OCI-LY7 (cell line): Measurements from ENCODE around the gene TPO. TPM values are rescaled to one million over a fixed set of nuclear protein-coding genes. Genes with fewer than 3 reads are reported as not detected.

ENCODE experiments used
- BruUV-seq: library from RNA; stranded (reverse); fragments of 400-500 nt; replicated peaks from 2 replicates; lab custom pipeline; 2021; lab: Mats Ljungman, UMichigan
- CTCF ChIA-PET: fragments of 300-600 bp; sonication (Branson Sonifier 250); formaldehyde crosslinking; loops from one replicate; lab custom pipeline; 2022; ENCODE audit warnings: antibody characterized with exemption; ENCODE audit not compliant: unreplicated experiment; lab: Charles Lee
- POLR2A ChIA-PET: fragments of 300-600 bp; sonication (Branson Sonifier 250); formaldehyde crosslinking; loops from one replicate; lab custom pipeline; 2022; ENCODE audit warnings: antibody characterized with exemption; lab: Charles Lee
- DNase-seq: peaks from one replicate; pipeline ENCODE4 v3.0.0-alpha.2; 2015; ENCODE audit warnings: low spot score
- H2AFZ ChIP-seq: fragments of 200-600 bp; sonication (generic), shearing (Covaris generic); 2 replicates; pipeline ENCODE4 v1.6.1; 2014; ENCODE audit warnings: mild to moderate bottlenecking, antibody characterized with exemption, low read length, moderate library complexity
- H3K27ac ChIP-seq: fragments of 200-600 bp; sonication (generic); 2 replicates; pipeline ENCODE4 v1.5.1; 2014; ENCODE audit warnings: mixed run types, low read depth, mild to moderate bottlenecking, moderate library complexity, low read length, inconsistent platforms; ENCODE audit not compliant: poor library complexity, severe bottlenecking
- H3K36me3 ChIP-seq: fragments of 200-600 bp; sonication (generic); 2 replicates; pipeline ENCODE4 v1.6.1; 2014; ENCODE audit warnings: mild to moderate bottlenecking, antibody characterized with exemption, low read length, moderate library complexity, mixed read lengths; ENCODE audit not compliant: insufficient read depth
- H3K4me1 ChIP-seq: fragments of 200-600 bp; sonication (generic); 2 replicates; pipeline ENCODE4 v1.5.1; 2014; ENCODE audit warnings: mild to moderate bottlenecking, low read length; ENCODE audit not compliant: insufficient read depth, poor library complexity, severe bottlenecking
- H3K4me2 ChIP-seq: fragments of 200-600 bp; sonication (generic); 2 replicates; pipeline ENCODE4 v1.6.1; 2014; ENCODE audit warnings: mild to moderate bottlenecking, low read length
- H3K4me3 ChIP-seq: fragments of 200-600 bp; sonication (generic); 2 replicates; pipeline ENCODE4 v1.5.1; 2014; ENCODE audit warnings: mild to moderate bottlenecking, low read depth, low read length; ENCODE audit not compliant: poor library complexity, severe bottlenecking
- H3K79me2 ChIP-seq: fragments of 200-600 bp; sonication (generic); 2 replicates; pipeline ENCODE4 v1.6.1; 2016; ENCODE audit warnings: low read depth, mild to moderate bottlenecking, low read length, moderate library complexity, mixed read lengths; ENCODE audit not compliant: insufficient read depth
- H3K9me2 ChIP-seq: fragments of 200-600 bp; sonication (generic); 2 replicates; pipeline ENCODE4 v1.6.1; 2016; ENCODE audit warnings: mild to moderate bottlenecking, low read length, mixed read lengths; ENCODE audit not compliant: insufficient read depth
- H3K9me3 ChIP-seq: fragments of 200-600 bp; sonication (generic); 2 replicates; pipeline ENCODE4 v1.6.1; 2014; ENCODE audit warnings: mild to moderate bottlenecking, mixed run types, low read length, mixed read lengths
- H4K20me1 ChIP-seq: fragments of 200-600 bp; sonication (generic); 2 replicates; pipeline ENCODE4 v1.6.1; 2014; ENCODE audit warnings: mild to moderate bottlenecking, antibody characterized with exemption, low read length, moderate library complexity, mixed read lengths; ENCODE audit not compliant: insufficient read depth
- EZH2phosphoT487 ChIP-seq: fragments of 200-600 bp; sonication (generic); IDR thresholded peaks from 2 replicates; pipeline ENCODE4 v1.6.1; 2018; ENCODE audit warnings: low read depth, borderline replicate concordance, mild to moderate bottlenecking, mixed run types, antibody characterized with exemption, low read length, moderate library complexity, mixed read lengths
- intact Hi-C: fragments of 100-400 bp; cut with micrococcal nuclease; formaldehyde crosslinking; loops from one replicate; pipeline ENCODE4 v1.10.0; 2022; ENCODE audit not compliant: unreplicated experiment
- total RNA-seq, 2 experiments: library from RNA; depleted of rRNA in 1 of 2; stranded (reverse); fragments of >200 nt in 1 of 2; shearing (Covaris generic) in 1 of 2; gene quantifications; 2 replicates each; pipeline ENCODE4 v1.2.3, GENCODE V29; 2014 to 2022
- TF ChIP-seq, protein P1 (sequence below): fragments of 200-600 bp; sonication (generic); conservative IDR thresholded peaks from 2 replicates; pipeline ENCODE4 v1.5.1; 2014; ENCODE audit warnings: mild to moderate bottlenecking, antibody characterized with exemption, low read length, moderate library complexity, mixed read lengths

The TPO gene
- total RNA-seq, 2 experiments from 2014 or later = not detected

DNA sequence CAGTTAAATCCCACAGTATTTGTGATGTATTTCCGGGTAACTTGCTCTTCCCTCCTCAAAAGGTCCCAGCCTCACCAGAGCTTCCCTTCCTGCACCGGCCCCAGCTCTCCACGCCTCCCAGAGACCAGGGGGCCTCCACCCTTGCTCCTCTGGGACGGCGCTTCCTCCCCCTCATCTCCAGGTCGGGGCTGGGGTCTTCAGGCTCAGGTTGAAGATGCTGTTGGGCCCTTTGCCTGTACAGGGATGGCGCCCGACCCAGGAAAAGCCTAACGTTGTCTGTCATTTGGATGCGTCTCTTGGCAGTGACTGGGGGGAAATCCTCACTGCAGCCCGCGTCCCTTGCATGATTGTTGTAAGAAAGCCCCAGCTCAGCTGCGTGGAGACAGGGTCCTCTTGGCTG is 126.7 kb downstream of the TPO start:
- no peak overlapping the region for H3K4me2 ChIP-seq
- H3K4me3 ChIP-seq = no peak overlapping the region
- TF ChIP-seq EZH2phosphoT487 = no peak
- TF ChIP-seq, protein P1, sequence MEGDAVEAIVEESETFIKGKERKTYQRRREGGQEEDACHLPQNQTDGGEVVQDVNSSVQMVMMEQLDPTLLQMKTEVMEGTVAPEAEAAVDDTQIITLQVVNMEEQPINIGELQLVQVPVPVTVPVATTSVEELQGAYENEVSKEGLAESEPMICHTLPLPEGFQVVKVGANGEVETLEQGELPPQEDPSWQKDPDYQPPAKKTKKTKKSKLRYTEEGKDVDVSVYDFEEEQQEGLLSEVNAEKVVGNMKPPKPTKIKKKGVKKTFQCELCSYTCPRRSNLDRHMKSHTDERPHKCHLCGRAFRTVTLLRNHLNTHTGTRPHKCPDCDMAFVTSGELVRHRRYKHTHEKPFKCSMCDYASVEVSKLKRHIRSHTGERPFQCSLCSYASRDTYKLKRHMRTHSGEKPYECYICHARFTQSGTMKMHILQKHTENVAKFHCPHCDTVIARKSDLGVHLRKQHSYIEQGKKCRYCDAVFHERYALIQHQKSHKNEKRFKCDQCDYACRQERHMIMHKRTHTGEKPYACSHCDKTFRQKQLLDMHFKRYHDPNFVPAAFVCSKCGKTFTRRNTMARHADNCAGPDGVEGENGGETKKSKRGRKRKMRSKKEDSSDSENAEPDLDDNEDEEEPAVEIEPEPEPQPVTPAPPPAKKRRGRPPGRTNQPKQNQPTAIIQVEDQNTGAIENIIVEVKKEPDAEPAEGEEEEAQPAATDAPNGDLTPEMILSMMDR = no peak
- POLR2A ChIA-PET = no interaction called here
- no peaks in the 10 kb centered on the region for H3K9me2 ChIP-seq
- CTCF ChIA-PET = no interaction called here
- intact Hi-C loops = loop anchor here (10.0 kb wide), 1 partner anchor 825 kb away; no protein-coding TSS in a partner anchor
- H3K4me1 ChIP-seq = no peaks in the 10 kb centered on the region
- H3K36me3 ChIP-seq = no peaks in the 10 kb centered on the region
- no peak overlapping the region for H3K27ac ChIP-seq
- no TSS peak for BruUV-seq
- H4K20me1 ChIP-seq = no peaks in the 10 kb centered on the region
- H3K9me3 ChIP-seq = no peaks in the 10 kb centered on the region
- H3K79me2 ChIP-seq = no peaks in the 10 kb centered on the region
- H2AFZ ChIP-seq = no peak overlapping the region
- DNase-seq = no peak

DNA sequence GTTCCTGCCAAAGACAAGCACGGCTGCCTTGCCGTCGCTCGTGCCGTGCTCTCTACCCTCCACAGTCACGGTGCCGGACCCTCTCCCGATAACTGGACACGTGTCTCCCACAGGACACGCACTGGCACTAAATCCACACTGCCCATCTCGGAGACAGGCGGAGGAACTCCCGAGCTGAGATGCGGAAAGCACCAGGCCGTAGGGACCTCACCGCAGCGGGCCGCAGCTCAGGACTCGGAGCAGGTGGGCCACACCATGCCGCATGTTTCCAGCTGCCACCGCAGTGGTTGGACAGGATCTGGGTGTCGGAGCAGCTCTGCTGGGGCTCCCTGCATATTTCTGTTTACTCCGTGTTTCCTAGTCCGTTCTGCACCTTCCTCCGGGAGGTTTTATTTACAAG is 127.2 kb downstream of the TPO start:
- no peaks in the 10 kb centered on the region for H3K9me2 ChIP-seq
- H3K36me3 ChIP-seq = no peaks in the 10 kb centered on the region
- H4K20me1 ChIP-seq = no peaks in the 10 kb centered on the region
- no peaks in the 10 kb centered on the region for H3K79me2 ChIP-seq
- H3K4me2 ChIP-seq = no peak overlapping the region
- no peak for TF ChIP-seq EZH2phosphoT487
- TF ChIP-seq, protein P1 = no peak
- no peak for DNase-seq
- H2AFZ ChIP-seq = no peak overlapping the region
- ChIA-PET CTCF (no interaction called here), POLR2A (no interaction called here)
- H3K27ac ChIP-seq = no peak overlapping the region
- intact Hi-C loops = loop anchor here (10.0 kb wide), 1 partner anchor 826 kb away; no protein-coding TSS in a partner anchor
- H3K9me3 ChIP-seq = no peaks in the 10 kb centered on the region
- H3K4me1 ChIP-seq = no peaks in the 10 kb centered on the region
- no peak overlapping the region for H3K4me3 ChIP-seq
- no TSS peak for BruUV-seq

DNA sequence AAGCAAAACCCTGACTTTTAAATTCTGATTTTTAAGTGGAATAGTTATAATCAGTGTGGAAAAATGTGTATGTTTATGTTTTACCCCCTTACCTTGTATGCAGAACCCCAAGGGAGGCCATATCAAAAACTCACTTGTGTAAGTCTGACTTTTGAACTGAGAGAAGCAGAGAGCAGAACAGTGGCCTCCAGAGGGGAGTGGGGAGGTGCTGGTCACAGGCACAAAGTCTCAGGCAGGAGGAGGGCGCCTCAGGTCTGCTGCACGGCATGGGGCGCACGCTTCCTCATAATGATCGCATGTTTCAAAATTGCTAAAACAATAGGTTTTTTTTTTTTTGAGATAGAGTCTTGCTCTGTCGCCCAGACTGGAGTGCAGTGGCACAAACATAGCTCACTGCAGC is 127.8 kb downstream of the TPO start:
- Histone ChIP-seq H3K9me3 (no peaks in the 10 kb centered on the region), H2AFZ (no peak overlapping the region), H3K36me3 (no peaks in the 10 kb centered on the region), H3K79me2 (no peaks in the 10 kb centered on the region), H3K9me2 (no peaks in the 10 kb centered on the region), H3K4me2 (no peak overlapping the region), H3K4me3 (no peak overlapping the region), H4K20me1 (no peaks in the 10 kb centered on the region), H3K27ac (no peak overlapping the region), H3K4me1 (no peaks in the 10 kb centered on the region)
- intact Hi-C loops = loop anchor here (10.0 kb wide), 1 partner anchor 826 kb away; no protein-coding TSS in a partner anchor
- no peak for TF ChIP-seq EZH2phosphoT487
- TF ChIP-seq, protein P1 = no peak
- CTCF ChIA-PET = no interaction called here
- POLR2A ChIA-PET = no interaction called here
- BruUV-seq = no TSS peak
- DNase-seq = no peak
